Measurements from ENCODE around the gene PPFIA1. TPM values are rescaled to one million over a fixed set of nuclear protein-coding genes. Genes with fewer than 3 reads are reported as not detected.
A peak's percentile ranks its signal among the peaks of the same experiment; 100 is the strongest.

Gene PPFIA1
- total RNA-seq, 2 experiments from 2014 or later, result 40.1 to 40.3 TPM

DNA sequence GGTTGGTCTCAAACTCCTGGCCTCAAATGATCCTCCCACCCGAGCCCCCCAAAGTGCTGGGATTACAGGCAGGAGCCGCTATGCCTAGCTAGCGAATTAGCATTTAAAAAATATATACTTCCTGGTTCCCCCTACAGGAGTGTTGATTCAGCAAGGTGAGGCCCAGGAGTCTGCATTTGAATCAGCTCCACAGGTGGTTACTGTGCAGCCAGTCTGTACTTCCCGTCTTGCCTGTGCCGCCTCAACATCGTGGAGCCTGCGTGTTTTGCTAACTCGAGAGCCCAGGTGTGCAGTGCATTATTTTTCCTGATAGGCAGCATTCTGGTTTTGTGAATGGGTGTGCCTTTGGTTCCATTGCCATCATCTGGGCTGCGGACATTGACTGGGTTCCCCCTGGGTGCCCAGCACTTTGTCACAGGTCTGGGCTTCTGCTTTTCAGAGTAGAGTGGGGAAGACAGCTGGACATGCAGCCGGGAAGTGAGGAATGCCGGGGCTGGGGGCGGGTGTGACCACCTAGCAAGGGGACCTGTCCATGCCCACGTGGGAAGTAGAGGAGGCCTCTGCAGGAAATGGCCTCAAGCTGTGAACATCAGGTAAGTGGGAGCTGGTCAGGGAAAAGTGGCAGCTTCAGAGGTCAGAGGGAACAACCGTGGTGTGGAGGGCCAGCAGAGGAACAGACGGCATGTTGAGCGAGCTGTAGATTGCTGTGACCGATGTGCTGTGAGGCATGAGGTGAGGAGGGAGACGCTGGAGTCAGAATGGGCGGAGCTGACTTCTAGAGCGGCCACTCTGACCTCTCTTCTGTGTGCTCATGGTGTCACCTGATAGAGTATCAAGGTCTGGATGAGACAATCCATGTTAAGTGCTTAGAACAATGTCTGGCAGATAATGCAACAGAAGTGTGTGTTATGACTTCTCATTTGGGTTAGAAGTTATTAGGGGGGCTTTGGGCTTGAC is 42.2 kb downstream of the PPFIA1 start:
- ATAC-seq (ENCODE audit: low read depth) (no peak), DNase-seq (no peak)
- H3K27me3 Mint-ChIP-seq, result no peaks in the 10 kb centered on the region
- no peak overlapping the region for H3K27ac Mint-ChIP-seq
- H3K36me3 Mint-ChIP-seq, result peaks cover 15% of the 10 kb centered on the region
- POLR2A ChIA-PET, result no interaction called here
- H3K4me3 Mint-ChIP-seq, result no peak overlapping the region
- peaks cover 9% of the 10 kb centered on the region for H3K4me1 Mint-ChIP-seq
- H3K9me3 Mint-ChIP-seq, result no peaks in the 10 kb centered on the region

DNA sequence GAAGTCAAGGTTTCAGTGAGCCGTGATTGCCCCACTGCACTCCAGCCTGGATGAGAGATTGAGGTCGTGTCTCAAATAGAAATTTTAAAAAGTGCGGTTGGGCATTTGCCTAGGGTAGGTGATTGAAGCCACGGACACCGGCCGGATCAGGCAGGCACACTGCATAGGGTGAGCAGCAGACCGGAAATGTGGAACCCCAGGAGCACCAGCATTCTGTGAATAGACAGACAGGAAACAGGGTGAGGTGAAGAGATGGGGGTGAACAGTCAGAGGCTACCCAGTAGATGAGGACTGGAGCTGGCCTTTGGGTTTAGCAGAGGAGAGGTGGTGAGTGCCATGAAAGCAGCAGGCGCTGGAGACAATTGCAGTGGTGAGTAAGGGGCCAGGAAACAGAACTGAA is 43.5 kb downstream of the PPFIA1 start:
- no peaks in the 10 kb centered on the region for H3K9me3 Mint-ChIP-seq
- peaks cover 9% of the 10 kb centered on the region for H3K4me1 Mint-ChIP-seq
- ATAC-seq (ENCODE audit: low read depth) (no peak), DNase-seq (no peak)
- POLR2A ChIA-PET, result no interaction called here
- H3K4me3 Mint-ChIP-seq, result no peak overlapping the region
- peaks cover 13% of the 10 kb centered on the region for H3K36me3 Mint-ChIP-seq
- no peaks in the 10 kb centered on the region for H3K27me3 Mint-ChIP-seq
- no peak overlapping the region for H3K27ac Mint-ChIP-seq

DNA sequence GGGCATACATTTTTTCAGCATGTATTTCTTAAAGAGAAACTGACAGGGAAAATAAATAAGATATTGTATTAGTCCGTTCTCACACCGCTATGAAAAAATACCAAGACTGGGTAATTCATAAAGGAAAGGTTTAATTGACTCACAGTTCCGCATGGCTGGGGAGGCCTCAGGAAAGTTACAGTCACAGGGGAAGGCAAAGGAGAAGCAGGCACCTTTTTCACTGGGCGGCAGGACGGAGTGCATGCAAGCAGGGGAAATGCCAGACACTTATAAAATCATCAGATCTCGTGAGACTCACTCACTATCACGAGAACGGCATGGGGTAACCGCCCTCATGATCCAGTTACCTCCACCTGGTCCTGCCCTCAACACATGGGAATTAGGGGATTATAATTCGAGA is 44.2 kb downstream of the PPFIA1 start:
- Mint-ChIP-seq H3K36me3 (peaks cover 10% of the 10 kb centered on the region), H3K4me3 (no peak overlapping the region), H3K27me3 (no peaks in the 10 kb centered on the region), H3K9me3 (no peaks in the 10 kb centered on the region), H3K4me1 (peaks cover 9% of the 10 kb centered on the region), H3K27ac (no peak overlapping the region)
- ATAC-seq (ENCODE audit: low read depth) (no peak), DNase-seq (no peak)
- POLR2A ChIA-PET, result no interaction called here

DNA sequence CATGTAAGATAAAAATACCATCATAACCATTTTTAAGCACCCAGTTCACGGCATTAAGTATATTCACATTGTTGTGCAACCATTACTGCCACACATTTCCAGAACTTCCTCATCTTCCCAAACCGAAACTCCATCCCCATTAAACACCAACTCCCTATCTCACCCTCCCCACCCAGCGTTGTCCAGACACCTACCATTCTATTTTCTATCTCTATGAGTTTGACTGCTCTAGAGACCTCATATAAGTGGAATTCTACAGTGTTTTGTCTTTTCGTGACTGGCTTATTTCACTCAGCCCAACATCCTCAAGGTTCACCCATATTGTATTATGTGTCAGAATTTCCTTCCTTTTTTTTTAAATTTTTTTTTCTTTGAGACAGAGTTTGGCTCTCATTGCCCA is 45.2 kb downstream of the PPFIA1 start:
- Mint-ChIP-seq H3K4me1 (peaks cover 9% of the 10 kb centered on the region), H3K36me3 (peaks cover 8% of the 10 kb centered on the region), H3K9me3 (no peaks in the 10 kb centered on the region), H3K27me3 (no peaks in the 10 kb centered on the region), H3K27ac (peak overlapping the region; percentile 11), H3K4me3 (no peak overlapping the region)
- POLR2A ChIA-PET, result no interaction called here
- ATAC-seq (ENCODE audit: low read depth) (no peak), DNase-seq (no peak)

DNA sequence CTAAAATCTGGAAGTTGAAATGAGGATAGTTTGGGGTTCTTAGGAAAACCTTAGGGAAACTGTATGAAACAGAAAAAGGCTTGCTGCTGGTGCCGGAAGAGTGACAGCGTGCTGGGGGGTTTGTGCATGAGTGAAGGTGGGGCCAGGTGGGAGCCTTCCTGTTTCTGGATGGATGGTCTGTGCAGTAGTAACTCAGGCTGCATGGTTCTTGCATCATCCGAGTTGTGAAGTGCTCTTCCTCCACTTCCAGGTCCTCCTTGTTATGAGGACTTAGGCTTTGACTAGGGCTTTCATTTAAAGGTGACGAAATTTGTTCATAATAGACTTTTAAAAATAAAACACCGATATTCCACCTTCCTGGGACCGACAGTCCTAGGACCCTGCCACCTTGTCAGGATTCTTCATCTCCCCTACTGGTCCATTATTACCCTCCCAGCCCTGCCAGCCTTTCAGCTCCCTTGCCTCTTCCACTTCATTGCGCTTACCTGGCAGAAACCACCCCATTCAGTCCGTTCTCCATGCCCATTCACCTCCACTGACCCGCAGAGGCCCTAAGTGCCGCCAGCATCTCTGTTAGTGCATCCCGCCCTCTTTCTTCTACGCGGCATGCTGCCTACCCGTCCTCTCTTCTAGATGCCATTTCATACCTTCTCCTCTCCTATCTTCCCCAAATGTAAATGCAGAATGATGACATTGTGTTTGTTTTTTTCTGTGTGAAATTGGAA is 47.3 kb downstream of the PPFIA1 start:
- POLR2A ChIA-PET, result no interaction called here
- H3K36me3 Mint-ChIP-seq, result peaks cover 11% of the 10 kb centered on the region
- no peak overlapping the region for H3K4me3 Mint-ChIP-seq
- H3K9me3 Mint-ChIP-seq, result no peaks in the 10 kb centered on the region
- H3K4me1 Mint-ChIP-seq, result peaks cover 11% of the 10 kb centered on the region
- DNase-seq, result no peak
- H3K27me3 Mint-ChIP-seq, result no peaks in the 10 kb centered on the region
- no peak overlapping the region for H3K27ac Mint-ChIP-seq
- no peak for ATAC-seq (ENCODE audit: low read depth)

DNA sequence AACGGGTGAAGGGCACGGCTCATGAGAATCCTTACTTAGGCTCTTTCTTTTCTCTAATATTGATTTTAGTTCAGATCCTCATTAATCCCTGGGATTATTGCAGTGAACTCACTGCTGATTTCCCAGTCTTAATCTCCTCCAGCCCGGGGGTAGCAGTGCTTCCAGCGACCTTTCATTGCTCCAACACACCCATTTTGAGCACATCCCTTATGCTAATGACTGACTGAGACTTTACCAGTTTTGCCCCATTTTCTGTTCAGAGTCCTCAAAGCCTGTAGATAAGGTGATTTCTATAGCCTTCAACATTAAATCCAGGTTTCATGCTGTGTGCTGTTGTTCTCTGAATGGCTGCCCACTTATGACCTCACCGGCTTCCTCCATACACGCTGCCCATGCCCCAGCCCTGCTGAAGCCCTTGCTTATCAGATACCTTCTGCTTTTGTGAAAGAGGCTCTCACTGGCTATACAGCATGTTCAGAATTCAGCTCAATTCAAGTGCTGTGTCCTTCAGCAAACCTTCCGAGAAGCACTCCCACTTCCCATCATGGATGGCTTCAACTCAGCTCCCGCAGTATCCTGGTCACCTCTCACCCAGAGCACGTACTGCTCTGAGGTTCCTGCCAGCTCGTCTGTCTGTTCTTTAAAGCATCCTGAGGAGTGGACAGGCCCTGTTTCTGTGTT is 49.0 kb downstream of the PPFIA1 start:
- Mint-ChIP-seq H3K27ac (no peak overlapping the region), H3K27me3 (no peaks in the 10 kb centered on the region), H3K4me3 (no peak overlapping the region), H3K9me3 (no peaks in the 10 kb centered on the region), H3K4me1 (peaks cover 6% of the 10 kb centered on the region), H3K36me3 (peaks cover 9% of the 10 kb centered on the region)
- DNase-seq, result no peak
- no peak for ATAC-seq (ENCODE audit: low read depth)
- POLR2A ChIA-PET, result no interaction called here

DNA sequence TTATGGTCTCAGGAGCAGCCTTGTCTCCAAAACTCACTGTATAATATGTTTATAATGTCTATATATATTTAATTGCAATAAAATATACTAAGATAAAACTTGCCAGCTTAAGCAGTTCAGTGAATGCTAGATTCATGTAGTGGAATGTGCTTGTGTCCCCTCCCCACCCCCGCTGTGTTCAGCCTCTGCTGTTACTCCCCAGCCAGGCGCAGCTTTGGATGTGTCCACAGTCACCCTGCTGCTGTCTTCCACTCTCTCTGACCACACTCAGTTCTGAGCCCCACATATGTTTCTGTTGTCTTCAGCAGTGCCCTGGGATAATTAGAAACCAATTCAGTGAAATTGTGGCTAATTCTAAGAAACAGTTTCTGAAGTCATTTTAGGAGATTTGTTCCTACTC is 52.2 kb downstream of the PPFIA1 start:
- DNase-seq (no peak), ATAC-seq (ENCODE audit: low read depth) (no peak)
- Mint-ChIP-seq H3K27me3 (no peaks in the 10 kb centered on the region), H3K9me3 (no peaks in the 10 kb centered on the region), H3K36me3 (peaks cover 19% of the 10 kb centered on the region), H3K4me3 (no peak overlapping the region), H3K4me1 (peaks cover 4% of the 10 kb centered on the region), H3K27ac (no peak overlapping the region)
- POLR2A ChIA-PET, result no interaction called here

DNA sequence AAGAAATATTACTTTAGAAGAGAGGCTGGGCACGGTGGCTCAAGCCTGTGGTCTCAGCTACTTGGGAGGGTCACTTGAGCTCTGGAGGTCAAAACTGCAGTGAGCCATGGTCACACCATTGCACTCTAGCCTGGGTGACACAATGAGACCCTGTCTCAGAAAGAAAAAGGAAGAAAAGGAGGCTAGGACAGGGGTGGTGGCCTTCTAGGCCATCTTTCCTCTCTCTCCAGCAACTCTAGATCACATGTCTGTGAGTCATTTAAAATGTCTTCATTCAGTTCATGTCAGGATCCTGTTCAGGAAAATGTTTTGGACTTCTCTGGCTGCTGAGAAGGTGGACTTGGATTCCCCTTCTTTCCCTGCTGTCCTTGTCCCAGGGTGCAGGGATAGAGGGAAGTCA is 53.3 kb downstream of the PPFIA1 start:
- Mint-ChIP-seq H3K4me1 (peaks cover 4% of the 10 kb centered on the region), H3K4me3 (no peak overlapping the region), H3K27me3 (no peaks in the 10 kb centered on the region), H3K36me3 (peaks cover 23% of the 10 kb centered on the region), H3K9me3 (no peaks in the 10 kb centered on the region), H3K27ac (no peak overlapping the region)
- ATAC-seq (ENCODE audit: low read depth) (no peak), DNase-seq (no peak)
- POLR2A ChIA-PET, result no interaction called here

DNA sequence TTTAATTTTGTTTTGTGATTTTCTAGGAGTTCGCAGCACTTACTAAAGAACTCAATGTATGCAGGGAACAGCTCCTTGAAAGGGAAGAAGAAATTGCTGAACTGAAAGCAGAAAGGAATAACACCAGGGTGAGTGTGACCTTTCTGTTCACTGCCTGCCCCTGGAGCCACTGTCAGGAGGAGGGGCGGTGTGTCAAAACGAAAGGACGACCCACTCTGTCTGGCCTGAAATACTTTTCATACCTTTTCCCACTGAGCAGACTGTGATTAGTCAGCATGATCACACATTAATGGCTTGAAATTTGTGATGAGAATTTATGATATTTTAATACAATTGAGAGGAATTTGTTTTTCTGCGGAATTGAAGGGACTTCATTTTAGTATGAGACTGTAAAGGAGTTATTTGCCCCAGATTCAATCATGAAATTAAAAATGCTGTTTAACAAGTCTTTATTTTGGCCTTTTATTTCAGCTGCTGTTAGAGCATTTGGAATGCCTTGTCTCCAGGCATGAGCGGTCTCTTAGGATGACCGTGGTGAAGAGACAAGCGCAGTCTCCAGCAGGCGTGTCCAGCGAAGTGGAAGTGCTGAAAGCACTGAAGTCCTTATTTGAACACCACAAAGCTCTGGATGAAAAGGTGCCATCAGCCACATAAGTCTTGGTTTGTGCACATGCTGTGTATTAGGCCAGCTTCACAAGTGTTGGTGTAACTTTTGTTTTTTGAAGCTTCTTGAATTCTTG is 54.1 kb downstream of the PPFIA1 start:
- Mint-ChIP-seq H3K36me3 (peaks cover 23% of the 10 kb centered on the region), H3K4me3 (no peak overlapping the region), H3K9me3 (no peaks in the 10 kb centered on the region), H3K27me3 (no peaks in the 10 kb centered on the region), H3K27ac (no peak overlapping the region), H3K4me1 (peaks cover 4% of the 10 kb centered on the region)
- no peak for ATAC-seq (ENCODE audit: low read depth)
- POLR2A ChIA-PET, result interaction anchor here (0.6 kb wide), 1 partner anchor 90 kb away, joined by 3 read pairs; no protein-coding TSS in a partner anchor
- DNase-seq, result no peak

DNA sequence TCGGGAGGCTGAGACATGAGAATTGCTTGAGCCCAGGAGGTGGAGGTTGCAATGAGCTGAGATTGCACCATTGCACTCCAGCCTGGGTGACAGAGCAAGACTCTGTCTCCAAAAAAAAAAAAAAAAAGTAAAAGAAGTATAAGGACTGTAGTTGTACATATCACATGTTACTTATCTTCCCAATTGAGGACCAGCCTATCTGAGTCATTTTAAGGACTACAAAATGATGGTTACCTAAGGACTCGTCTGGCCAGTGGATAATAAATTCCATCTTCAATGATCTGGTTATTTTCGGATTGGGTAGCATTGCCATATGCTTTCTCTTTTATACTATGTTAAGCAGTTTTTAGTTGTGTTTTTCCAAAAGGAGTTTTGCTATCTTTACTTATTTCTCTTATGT is 55.3 kb downstream of the PPFIA1 start:
- Mint-ChIP-seq H3K27me3 (no peaks in the 10 kb centered on the region), H3K27ac (no peak overlapping the region), H3K36me3 (peaks cover 28% of the 10 kb centered on the region), H3K4me1 (peaks cover 4% of the 10 kb centered on the region), H3K9me3 (no peaks in the 10 kb centered on the region), H3K4me3 (no peak overlapping the region)
- DNase-seq (no peak), ATAC-seq (ENCODE audit: low read depth) (no peak)
- POLR2A ChIA-PET, result no interaction called here

DNA sequence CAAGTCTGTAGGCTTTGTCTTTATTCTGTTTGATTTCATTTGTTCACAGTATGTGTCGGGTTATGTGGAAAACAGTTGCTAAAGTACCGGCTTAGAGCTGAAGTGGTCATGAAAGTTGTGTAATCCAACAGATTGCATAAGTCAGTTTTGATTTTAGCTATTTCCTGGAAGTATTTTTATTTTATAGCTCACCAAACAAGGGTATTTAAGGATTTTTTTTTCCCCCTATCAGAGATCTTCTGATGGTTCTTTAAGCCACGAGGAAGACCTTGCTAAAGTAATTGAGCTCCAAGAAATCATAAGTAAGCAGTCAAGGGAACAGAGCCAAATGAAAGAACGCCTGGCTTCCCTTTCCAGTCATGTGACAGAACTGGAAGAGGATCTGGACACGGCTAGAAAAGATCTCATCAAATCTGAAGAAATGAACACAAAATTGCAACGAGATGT is 55.9 kb downstream of the PPFIA1 start:
- no peak for ATAC-seq (ENCODE audit: low read depth)
- H3K27ac Mint-ChIP-seq, result no peak overlapping the region
- H3K9me3 Mint-ChIP-seq, result no peaks in the 10 kb centered on the region
- H3K36me3 Mint-ChIP-seq, result peaks cover 25% of the 10 kb centered on the region
- peaks cover 4% of the 10 kb centered on the region for H3K4me1 Mint-ChIP-seq
- no peaks in the 10 kb centered on the region for H3K27me3 Mint-ChIP-seq
- H3K4me3 Mint-ChIP-seq, result no peak overlapping the region
- DNase-seq, result no peak
- POLR2A ChIA-PET, result no interaction called here

DNA sequence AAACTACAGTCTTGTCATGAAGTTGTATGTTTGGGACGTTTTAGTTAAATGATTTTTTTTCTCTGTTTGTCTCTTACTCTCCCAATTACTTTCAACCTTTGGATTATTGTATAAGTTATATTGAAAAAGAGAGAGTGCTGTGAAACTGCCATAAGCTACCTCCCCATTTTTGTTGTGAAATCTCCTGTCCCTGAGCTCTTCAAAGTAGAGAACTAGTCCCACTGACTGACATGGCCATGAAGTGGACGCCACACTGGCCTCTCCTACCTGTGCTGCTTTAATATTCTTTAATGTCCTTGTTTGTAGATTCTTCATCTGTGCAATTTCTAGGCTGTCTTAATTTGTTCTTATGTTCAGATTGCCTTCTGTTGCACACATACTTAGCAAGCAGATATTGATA is 56.3 kb downstream of the PPFIA1 start:
- H3K4me3 Mint-ChIP-seq, result no peak overlapping the region
- no peak overlapping the region for H3K27ac Mint-ChIP-seq
- H3K27me3 Mint-ChIP-seq, result no peaks in the 10 kb centered on the region
- ATAC-seq (ENCODE audit: low read depth) (no peak), DNase-seq (no peak)
- no peaks in the 10 kb centered on the region for H3K9me3 Mint-ChIP-seq
- peaks cover 24% of the 10 kb centered on the region for H3K36me3 Mint-ChIP-seq
- H3K4me1 Mint-ChIP-seq, result peaks cover 4% of the 10 kb centered on the region
- POLR2A ChIA-PET, result no interaction called here

DNA sequence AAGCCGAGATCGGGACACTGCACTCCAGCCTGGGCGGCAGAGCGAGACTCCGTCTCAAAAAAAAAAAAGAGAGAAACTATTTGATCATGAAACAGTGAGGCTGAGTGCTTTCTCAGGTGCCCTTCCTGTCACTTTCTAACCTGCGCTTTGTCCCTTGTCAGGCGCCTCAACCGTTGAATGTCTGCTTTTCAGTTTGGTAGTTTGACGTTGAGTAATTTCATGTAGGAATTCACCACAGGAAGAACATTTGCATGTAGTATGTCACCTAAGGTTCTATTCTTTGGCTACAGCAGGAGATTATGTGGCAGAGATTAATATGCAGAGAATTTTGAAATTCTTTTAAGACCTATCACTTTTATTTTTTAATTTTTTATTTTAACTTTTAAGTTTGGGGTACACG is 57.2 kb downstream of the PPFIA1 start:
- no peak overlapping the region for H3K4me3 Mint-ChIP-seq
- H3K27me3 Mint-ChIP-seq, result no peaks in the 10 kb centered on the region
- peaks cover 24% of the 10 kb centered on the region for H3K36me3 Mint-ChIP-seq
- ATAC-seq (ENCODE audit: low read depth) (no peak), DNase-seq (no peak)
- peaks cover 3% of the 10 kb centered on the region for H3K4me1 Mint-ChIP-seq
- no peaks in the 10 kb centered on the region for H3K9me3 Mint-ChIP-seq
- POLR2A ChIA-PET, result no interaction called here
- no peak overlapping the region for H3K27ac Mint-ChIP-seq
